Stimulated activated CD4-positive, alpha-beta T cell treated with anti-CD3 and anti-CD28 coated beads, Interleukin-4, amount 100 ng/mL, for 4 hours (primary cell): Measurements from ENCODE around the gene SRBD1.

Source experiments
- DNase-seq, 2 experiments: peaks; one replicate each; pipeline ENCODE4 v3.0.0-alpha.2; 2020

SRBD1 gene, protein sequence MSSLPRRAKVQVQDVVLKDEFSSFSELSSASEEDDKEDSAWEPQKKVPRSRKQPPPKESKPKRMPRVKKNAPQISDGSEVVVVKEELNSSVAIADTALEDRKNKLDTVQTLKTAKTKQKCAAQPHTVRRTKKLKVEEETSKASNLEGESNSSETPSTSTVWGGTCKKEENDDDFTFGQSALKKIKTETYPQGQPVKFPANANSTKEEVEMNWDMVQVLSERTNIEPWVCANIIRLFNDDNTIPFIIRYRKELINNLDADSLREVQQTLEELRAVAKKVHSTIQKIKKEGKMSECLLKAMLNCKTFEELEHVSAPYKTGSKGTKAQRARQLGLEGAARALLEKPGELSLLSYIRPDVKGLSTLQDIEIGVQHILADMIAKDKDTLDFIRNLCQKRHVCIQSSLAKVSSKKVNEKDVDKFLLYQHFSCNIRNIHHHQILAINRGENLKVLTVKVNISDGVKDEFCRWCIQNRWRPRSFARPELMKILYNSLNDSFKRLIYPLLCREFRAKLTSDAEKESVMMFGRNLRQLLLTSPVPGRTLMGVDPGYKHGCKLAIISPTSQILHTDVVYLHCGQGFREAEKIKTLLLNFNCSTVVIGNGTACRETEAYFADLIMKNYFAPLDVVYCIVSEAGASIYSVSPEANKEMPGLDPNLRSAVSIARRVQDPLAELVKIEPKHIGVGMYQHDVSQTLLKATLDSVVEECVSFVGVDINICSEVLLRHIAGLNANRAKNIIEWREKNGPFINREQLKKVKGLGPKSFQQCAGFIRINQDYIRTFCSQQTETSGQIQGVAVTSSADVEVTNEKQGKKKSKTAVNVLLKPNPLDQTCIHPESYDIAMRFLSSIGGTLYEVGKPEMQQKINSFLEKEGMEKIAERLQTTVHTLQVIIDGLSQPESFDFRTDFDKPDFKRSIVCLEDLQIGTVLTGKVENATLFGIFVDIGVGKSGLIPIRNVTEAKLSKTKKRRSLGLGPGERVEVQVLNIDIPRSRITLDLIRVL

DNA sequence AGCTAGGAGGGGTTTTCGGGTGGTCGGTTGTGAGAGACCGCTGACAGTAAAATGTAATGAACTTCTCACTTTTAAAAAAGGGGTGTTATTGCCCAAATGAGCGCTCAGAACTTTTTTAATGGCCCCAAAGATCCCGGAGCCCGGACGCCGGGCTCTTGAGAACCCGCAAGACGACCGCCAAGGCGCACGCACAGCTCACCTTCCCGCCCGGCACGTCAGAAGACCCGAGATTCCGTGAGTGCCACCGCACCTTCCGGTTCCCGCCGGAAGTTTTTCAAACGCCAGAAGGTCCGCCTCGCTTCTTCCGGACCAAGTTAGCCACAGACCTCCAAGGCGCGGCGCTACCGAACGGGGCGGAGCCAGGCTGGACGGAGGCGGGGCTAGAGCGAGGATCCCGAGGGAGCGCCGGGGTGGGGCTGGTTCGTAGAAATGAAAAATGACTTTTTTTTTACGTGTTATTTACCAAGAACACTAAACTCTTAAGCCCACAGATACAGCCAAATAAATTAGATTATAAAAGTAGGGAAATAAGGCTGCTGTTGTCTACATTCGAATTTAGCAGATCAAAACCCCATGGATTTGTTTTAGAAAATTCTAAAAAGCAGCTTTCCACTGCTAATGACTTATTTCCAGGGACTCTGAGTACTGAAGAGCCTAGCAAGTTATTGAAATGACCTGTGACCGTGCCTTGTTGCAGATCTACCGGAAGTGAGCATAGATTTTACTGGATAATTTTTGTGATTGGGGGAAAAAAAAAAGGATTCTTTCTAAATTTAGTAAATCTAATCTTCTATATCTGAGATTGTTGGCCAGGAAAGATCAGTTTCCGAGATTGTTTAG lies at the start of gene SRBD1:
Gene SRBD1 (minus strand): TSS at position 248 of the 840 bp plus-strand sequence. CDS start 5,826 bp downstream, outside the sequence.
- DNase-seq: peak; percentile 87 to 93

DNA sequence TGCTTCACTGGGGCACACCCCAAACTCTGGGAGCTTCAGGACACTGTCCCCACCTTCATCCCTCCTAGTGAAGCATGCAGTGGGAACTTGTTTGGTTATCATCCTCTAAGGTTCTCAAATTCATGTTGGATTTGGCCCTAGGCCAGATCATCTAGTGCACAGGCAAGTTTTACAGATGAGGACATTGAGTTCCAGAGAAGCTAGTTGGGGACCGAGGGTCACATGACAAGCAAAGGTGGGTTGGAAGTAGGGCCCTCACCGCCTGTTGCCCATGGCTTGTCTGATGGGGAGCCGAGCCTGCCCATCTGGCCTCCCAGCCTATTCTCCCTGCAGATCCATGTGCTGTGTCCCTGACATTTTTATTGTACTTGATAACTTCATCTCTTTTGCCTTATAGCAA lies 43.2 kb upstream of the SRBD1 start:
- DNase-seq: no peak

DNA sequence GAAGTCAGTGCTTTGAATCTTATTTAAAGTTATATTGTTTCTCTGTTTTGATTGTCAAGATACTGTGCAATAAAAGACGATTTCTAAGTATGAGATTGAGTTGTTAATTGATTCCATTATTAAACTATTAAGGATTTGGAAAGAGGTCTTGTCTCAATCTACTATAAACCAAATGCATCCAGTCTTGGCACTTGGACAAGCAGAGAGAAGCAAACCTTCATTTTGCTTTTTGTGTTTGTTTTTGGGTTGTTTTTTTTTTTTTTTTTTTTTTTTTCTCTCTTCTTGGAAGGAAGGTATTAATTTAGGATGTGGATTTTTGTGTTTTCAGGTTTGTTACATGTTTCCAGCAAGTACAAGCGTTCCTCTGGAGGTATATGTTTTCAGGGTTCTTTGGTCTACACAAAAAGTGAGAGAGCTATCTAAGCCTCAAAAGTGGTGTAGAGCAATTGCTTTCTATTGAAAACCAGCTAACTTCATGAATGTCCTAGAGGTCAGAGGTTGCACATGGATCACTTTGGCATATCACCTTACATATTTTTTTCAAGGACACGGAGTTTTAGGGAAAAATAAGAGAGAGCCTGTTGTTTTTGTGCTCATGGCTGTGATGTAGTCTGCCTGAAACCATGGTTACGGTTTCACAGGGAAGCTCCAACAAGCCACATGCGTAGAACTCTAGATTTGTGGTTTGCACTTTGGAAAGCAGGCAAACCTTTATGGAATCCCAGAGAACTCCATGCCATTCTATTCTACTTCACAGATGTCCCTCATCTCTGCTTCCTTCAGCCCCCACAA lies 42.3 kb upstream of the SRBD1 start:
- no peak for DNase-seq

DNA sequence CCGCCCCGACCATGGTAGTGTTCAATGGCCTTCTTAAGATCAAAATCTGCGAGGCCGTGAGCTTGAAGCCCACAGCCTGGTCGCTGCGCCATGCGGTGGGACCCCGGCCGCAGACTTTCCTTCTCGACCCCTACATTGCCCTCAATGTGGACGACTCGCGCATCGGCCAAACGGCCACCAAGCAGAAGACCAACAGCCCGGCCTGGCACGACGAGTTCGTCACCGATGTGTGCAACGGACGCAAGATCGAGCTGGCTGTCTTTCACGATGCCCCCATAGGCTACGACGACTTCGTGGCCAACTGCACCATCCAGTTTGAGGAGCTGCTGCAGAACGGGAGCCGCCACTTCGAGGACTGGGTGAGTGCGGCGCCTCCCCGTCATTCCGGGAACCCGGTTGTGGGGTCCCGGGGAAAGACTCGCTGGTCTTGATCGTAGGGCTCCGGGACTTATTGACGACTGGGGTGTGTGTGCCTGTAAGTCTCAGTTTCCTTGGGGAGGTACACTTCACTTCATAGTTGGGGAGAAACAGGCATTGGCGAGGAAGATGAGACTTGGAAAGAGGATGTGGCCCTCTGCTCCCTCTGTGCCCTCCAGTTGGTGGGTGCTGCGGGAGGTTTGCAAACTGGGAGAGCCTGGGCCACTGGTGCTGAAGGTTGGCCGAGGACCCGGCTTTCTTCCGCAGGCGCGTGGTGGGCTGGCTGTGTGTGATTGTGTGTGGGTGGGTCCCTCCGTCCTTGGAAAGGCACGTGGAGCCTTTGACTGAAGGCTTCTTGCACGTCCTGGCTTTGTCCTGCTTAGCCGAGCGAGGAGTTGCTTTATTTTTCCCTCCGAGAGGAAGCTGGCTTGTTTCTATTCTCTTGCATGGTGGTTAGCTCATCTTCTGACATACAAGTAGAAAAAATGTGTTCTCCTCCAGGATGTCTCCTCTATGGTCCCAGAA lies 41.3 kb upstream of the SRBD1 start:
- peak; percentile 10 to 12 for DNase-seq

DNA sequence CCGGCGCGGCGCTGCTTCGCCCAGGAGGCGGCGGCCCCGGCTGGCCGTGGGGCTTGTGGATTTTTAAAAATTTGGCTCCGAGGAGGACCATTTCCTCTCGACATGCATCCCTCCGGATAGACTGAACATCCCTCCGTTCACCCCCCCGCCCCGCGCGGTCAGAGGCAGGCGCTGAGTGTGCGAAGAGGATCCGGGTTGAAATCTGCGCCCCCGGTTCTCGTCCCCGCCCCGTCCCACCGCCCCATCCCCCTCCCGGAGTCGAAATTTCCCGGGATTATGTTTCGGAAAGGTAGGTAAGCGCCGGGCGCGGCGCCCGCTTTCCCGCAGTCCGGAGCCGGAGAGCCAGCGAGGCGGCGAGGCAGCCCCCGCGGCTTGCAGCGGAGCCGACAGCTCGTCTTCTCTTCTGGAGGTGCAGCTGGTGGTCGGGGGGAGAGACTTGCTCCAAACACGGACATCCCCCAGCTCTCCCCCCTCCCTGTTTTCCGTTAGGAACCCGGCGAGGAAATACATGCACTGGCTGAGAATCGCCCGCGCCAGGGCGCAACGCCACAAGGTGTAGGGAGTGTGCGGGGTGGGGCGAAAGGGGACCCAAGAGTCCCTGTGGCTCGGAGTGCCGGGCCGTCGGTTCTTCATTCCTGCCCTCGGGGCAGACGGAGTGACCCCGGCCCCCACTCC lies 40.5 kb upstream of the SRBD1 start, which contains the start of gene PRKCE:
Gene PRKCE (plus strand): TSS at position 261 of the 675 bp plus-strand sequence.
- DNase-seq: peak; percentile 40 to 52

DNA sequence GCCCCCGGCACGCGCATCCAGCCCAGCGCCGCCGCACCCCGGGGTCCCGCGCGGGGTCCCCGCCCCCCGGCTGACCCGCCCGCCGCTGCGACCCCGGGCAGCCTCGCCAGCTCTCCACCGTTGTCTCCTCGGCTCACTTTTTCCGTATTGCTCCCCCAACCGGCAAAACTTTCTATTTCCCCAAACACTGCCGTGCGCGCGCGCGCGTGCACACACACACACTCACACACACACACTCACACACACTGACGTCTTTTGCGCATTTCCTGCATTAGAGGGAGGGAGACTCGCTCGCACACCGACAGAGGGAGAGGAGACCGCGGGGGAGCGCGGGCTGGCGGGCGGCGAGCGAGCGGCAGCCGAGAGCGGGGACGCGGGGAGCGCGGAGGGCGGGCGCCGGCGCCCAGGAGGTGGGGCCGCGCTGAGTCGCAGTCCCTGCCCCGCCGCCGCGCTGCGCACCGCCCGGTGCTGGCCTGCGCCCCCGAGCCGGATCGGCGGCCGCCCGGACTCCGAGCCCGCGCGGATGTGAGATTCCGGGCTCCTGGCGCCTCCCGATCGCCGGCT lies 39.9 kb upstream of the SRBD1 start:
- peak; percentile 85 to 94 for DNase-seq

DNA sequence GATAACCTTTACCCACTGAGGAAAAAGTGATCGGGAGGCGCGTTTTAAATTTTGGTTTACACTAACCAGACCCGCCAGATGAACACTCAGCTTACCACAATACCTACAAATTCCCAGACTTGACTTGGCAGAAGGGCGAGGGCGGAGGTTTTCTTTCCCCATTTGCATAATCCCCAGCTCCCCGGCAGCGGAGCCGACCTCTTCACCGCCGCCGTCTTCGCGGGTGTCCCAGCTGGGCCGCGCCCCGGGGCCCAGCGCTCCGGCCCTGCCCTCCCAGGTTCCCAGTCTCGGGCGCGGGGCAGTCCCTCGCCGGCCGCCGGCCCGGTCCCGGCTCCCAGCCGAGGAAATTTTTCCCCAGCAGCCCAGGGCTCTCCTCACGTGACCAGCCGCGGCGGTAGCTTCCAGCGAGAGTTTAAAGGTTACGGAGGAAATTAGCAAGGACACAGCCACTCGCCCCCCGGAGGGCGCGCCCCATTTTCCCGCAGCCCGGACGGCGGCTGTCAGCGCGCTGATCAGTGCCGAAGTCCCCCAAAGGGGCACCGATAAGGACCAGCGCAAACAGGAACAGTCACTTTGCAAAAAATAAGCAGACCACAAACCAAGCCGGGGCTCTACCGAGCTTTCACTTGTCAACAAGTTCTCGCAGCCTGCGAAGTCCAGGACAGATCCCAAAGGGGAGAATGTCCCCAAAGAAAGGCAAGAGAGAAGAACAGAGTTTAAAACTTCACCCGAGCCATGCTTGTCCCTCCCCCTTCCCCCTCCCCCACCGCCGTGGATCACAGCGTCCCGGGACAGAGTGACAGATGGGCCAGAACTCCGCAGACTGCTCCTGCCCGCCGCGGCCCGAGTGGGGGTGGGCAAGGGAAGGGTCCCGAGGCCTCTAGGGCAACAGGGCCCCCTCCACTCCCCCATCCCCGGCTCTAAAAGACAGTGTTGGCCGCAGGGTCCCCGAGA lies 39.1 kb upstream of the SRBD1 start:
- DNase-seq: peak; percentile 56 to 59

DNA sequence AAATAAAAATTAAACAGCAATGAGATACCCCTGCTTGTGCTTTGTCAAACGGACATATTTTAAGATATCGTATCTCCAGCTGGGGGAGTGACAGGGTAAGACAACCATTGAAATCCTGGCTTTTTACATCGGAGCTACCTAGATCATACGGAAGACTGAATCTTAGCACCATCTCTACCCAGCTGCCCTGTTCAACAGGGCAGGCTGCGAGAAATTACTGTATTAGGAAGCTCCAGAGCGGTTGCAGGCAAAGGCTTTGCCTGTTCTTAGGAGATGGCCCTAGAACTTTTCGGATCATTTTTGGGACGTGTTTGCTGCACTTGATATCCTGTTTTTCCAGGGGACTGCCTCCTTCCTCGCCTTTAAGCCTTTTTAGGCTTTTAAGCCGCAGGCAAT lies 38.4 kb upstream of the SRBD1 start:
- DNase-seq: no peak

DNA sequence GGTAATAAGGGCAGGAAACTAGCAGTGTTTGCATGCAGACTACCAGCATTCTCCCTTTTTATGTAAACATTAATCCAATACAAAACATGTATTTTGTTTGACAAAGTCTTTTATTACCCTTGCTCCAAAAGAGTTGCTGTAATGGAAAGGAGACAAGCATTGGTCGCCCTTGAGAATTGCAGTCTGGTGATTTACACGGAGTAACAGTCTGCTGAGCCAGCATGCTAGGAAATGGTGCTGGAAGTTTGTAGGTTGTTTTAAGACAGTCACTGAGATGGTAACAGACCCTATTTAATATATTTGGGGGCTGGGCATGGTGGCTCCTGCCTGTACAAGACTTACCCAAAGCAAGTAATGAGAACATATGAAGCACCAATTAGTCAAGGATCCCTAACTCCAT lies 37.6 kb upstream of the SRBD1 start:
- DNase-seq: no peak

DNA sequence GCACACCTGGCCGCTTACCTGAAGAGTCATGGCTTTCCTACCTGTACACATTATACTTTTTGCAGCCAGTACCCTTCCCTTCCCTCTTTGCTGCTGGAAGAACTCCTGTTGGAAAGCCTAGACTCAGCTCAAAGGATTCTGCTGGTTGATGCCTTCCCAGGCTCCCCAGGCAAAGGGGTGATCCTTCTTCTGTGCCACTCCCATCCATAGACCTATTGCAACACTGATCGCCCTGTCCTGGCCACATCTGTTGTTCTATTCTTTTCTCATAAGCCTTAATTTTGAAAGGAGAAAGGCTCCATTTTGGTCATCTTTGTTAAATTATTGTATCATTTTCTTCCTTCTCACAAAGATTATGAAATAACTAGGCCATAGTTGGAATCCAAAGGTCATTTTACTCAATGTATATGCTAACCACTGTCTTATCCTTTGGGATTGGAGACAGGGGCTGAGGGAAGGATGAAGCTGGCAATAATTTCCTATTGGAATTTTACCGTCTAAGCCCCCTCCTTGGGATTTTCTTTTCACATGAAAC lies 37.0 kb upstream of the SRBD1 start:
- DNase-seq: no peak

DNA sequence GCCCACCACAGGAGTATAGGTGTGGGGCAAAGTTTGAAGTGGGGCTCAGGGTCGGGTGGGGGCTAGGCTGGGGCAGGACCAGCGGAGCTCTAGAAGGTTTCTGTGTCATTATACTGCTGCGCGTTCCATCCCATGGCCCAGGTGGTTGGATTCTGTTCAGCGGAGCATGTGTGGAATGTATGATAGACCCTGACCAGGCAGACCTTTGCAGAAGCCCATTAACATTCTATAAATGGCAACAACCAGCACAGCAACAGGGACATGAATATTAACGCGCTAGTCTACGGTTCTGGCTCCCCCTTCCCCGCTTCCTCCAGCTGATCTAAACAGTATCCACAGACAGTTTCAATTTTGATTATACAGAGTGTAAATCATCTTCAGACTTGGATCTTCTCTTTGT lies 36.3 kb upstream of the SRBD1 start:
- DNase-seq: no peak

DNA sequence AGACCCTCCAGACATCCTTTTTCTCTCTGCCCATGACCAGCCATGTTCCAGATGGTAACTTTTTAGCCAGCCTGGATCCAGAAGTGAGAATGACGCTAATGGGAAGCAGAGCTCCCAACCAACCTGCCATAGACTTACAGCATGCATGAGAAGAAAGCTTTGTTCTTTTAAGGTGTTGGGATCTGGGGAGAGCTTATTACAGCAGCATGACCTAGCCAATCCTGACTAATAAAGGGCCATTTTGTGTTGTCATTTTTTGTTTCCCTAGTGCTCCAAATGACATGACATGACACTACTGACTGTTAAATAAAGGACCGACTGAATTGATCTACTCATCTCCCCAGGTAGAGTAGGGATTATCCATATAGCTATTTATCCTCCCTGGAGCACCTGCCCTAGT lies 35.2 kb upstream of the SRBD1 start:
- no peak for DNase-seq

DNA sequence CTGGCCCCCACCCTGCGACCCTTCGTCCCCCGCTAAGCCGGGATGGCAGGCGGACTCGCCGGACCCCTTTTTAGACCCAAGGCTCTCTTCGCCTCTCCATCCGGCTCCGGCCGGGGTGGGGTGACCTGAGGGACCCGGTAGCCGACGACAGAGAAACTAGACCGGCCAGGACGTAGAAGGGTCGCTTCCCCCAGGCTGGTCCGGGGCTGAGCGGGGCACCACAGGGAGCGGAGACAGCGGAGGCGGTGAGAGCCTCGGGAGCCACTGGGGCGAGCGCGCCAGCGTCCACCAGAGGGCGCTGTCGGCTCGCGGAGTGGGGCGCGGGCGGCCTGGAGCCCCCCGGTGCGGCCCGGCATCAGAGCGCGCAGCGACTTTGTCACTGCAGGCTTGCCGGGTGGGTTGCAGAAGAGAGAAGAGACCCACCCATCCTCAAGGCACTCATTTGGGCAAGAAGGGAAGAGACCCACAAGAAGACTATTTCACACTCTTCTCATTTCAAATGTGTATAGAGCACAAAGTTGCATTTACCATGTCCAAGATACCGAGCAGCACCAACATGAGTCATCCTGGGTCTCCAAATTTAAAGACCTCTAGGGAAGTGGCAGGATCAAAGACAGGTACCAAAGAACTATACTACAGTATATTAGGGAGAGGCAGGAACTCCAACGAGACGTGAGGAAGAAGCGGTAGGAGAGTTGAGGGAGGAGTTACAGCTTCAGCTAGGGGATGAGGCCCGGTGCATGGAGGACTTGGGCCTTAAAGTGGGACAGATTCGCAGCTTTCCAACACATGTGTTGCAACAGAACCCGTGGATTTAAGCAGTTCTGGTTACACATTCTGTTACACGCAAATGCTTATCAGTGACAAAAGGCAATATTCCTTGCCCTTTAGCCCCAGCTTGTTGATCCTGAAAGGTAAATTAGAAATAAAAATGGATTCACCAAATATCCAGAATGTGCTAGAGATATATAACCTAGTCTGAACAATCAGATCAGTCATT lies 32.8 kb upstream of the SRBD1 start:
- peak; percentile 57 to 81 for DNase-seq

DNA sequence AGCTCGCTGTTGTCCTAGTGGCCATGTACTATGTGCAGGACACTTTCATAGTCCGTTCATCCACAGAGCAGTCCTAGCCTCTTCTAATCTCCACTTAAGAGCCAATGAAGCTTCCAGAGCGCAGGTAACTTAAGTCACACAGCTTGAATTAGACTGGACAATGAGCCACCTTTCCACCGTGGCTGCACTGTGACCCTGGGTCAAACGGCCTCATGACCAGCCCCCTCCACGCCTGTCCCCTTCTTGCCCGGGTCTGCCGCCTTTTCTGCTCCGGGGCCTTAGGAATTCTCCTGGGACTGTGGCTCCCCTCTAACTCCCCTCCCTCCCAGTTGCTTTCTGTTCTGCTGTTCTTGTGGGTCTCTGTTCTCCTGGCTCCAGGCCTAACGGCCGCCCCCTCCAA lies 32.0 kb upstream of the SRBD1 start:
- no peak for DNase-seq

DNA sequence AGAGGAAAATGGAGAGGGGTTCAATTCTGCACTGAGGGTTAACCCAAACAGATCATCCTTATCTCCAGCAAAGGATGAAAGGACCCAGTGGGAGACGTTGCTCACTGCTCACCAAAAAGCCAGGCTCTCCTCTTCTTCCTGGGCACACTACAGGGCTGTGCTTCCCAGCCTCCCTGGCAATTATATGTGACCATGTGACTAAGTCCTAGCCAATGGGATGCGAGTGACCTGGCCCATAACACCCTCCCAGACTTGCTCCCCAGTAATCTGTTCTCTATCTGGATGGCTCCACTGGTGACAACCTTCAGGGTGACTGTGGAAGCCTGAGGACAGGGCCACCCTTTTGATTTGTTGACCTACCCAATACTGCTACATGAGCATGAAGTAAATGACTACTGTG lies 29.5 kb upstream of the SRBD1 start:
- DNase-seq: no peak

DNA sequence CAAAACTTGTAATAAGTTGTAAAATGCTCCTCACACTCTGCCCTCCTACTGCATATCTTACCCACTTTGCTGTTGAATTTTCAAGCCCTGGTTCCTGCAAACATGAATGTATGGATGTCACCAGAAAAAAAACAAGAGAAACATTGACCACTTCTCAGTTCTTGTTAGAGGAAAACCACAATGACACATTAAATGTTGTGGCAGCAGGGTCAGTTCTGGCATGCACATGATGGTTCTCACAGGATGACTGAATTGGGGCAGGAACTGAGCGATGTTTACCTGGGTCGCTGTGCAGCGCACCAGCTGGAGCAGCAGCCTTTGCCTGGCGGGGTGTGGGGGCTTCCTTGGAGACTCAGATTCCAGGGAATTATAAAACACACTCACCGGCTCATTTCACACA lies 26.4 kb upstream of the SRBD1 start:
- DNase-seq: no peak

DNA sequence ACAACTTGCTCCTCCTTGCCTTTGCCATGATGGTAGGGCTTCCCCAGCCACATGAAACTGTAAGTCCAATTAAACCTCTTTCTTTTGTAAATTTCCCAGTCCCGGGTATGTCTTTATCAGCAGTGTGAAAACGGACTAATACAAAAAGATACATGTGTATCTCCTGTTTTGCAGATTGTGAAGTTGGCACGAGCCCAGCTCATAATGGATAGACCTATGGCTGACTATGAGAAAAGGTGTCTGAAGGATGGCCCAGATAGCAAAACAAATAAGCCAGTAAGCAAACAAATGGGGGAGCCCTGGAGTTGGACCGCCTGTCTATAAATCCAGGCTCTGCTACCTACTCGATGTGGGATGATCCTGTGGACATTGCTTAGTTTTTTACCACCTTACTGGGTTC lies 24.9 kb upstream of the SRBD1 start:
- DNase-seq: no peak
